ES-I3 (cell line): ENCODE results near the gene ATXN7L3.
"Not testable (repeated sequence)": the region's sequence is repeated elsewhere in the genome, so short reads cannot be mapped to it uniquely, and the experiment has no call there.

Experiments
- H3K36me3 ChIP-seq: 2 replicates; pipeline ENCODE4 v1.6.1; 2013; ENCODE audit warnings: mild to moderate bottlenecking, low read length, control low read depth, moderate library complexity; ENCODE audit not compliant: insufficient read depth
- H3K4me1 ChIP-seq: 2 replicates; pipeline ENCODE4 v1.6.1; 2013; ENCODE audit warnings: mild to moderate bottlenecking, control low read depth, low read length; ENCODE audit not compliant: insufficient read depth
- H3K9ac ChIP-seq: 2 replicates; pipeline ENCODE4 v1.6.1; 2013; ENCODE audit warnings: low read depth, mild to moderate bottlenecking, low read length, moderate library complexity
- H3K9me3 ChIP-seq: 2 replicates; pipeline ENCODE4 v1.6.1; 2013; ENCODE audit warnings: mild to moderate bottlenecking, low read length, moderate library complexity; ENCODE audit not compliant: control insufficient read depth, insufficient read depth

ATXN7L3 gene

GRCh38 chr17:44155488-44155887 is 44.2 kb downstream of the ATXN7L3 start:
- H3K4me1 ChIP-seq, result no peaks in the 10 kb centered on the region
- H3K36me3 ChIP-seq, result peaks cover 38% of the 10 kb centered on the region
- no peaks in the 10 kb centered on the region for H3K9me3 ChIP-seq
- no peak overlapping the region for H3K9ac ChIP-seq

DNA sequence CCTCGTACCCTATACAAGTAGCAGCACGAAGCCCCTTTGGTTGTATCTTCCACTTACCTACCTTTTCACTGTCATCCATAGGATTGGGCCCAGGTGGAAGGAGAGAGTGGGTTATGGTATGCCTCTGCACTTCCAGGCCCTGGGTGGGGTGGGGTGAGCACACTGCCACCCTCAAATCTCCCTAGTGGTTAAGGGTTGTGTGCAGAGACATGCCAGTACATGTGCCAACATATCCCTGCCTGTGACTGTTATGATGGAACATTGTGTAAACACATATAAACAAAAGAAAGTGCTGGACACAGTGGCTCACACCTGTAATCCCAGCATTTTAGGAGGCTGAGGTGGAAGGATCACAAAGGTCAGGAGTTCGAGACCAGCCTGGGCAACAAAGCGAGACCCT is 46.8 kb downstream of the ATXN7L3 start:
- Histone ChIP-seq H3K9me3 (no peaks in the 10 kb centered on the region), H3K4me1 (no peaks in the 10 kb centered on the region), H3K36me3 (peaks cover 34% of the 10 kb centered on the region), H3K9ac (no peak overlapping the region)

DNA sequence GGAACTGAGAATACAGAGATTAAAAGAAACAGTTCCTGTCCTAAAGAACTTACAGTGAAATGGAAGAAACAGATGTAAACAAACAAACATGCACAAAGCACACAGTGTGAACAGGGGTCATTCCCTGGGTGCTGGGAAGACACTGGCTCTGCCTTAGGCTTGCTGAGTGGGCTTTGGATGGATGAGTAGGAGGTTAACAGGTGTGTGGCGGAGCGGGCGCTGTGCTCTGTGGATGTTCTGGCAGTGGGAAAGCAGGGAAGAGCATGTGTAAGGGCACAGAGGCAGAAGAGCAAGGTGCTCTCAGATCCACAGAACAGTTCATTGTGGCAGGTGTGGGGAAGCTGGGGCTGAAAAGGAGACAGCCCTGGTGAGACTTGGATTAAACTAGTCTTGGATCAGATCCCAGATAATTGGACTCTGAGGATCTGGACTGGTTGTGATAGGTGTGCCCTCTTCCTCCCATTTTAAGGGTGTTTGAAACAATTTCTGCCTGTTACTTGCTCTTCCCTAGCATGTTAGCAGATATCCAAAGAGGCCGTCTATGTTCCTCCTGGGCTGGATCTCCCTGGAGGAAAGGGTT is 49.8 kb downstream of the ATXN7L3 start:
- H3K36me3 ChIP-seq, result peaks cover 34% of the 10 kb centered on the region
- no peak overlapping the region for H3K9ac ChIP-seq
- H3K9me3 ChIP-seq, result no peaks in the 10 kb centered on the region
- no peaks in the 10 kb centered on the region for H3K4me1 ChIP-seq

GRCh38 chr17:44149066-44149465 is 50.6 kb downstream of the ATXN7L3 start:
- peaks cover 34% of the 10 kb centered on the region for H3K36me3 ChIP-seq
- not testable (repeated sequence) for H3K9me3 ChIP-seq, H3K9ac ChIP-seq, H3K4me1 ChIP-seq

- Histone ChIP-seq H3K9ac (no peak overlapping the region), H3K36me3 (peaks cover 31% of the 10 kb centered on the region), H3K9me3 (no peaks in the 10 kb centered on the region), H3K4me1 (0 out of 2 replicates have a peak, but pooled peaks cover under 1% of the 10 kb centered on the region)
Measured at GRCh38 chr17:44147812-44148211, 51.9 kb downstream of the ATXN7L3 start.

- Histone ChIP-seq H3K4me1 (0 out of 2 replicates have a peak, but pooled peaks cover 3% of the 10 kb centered on the region), H3K36me3 (peaks cover 27% of the 10 kb centered on the region), H3K9me3 (no peaks in the 10 kb centered on the region), H3K9ac (no peak overlapping the region)
Measured at GRCh38 chr17:44146375-44147346, 53.0 kb downstream of the ATXN7L3 start.

DNA sequence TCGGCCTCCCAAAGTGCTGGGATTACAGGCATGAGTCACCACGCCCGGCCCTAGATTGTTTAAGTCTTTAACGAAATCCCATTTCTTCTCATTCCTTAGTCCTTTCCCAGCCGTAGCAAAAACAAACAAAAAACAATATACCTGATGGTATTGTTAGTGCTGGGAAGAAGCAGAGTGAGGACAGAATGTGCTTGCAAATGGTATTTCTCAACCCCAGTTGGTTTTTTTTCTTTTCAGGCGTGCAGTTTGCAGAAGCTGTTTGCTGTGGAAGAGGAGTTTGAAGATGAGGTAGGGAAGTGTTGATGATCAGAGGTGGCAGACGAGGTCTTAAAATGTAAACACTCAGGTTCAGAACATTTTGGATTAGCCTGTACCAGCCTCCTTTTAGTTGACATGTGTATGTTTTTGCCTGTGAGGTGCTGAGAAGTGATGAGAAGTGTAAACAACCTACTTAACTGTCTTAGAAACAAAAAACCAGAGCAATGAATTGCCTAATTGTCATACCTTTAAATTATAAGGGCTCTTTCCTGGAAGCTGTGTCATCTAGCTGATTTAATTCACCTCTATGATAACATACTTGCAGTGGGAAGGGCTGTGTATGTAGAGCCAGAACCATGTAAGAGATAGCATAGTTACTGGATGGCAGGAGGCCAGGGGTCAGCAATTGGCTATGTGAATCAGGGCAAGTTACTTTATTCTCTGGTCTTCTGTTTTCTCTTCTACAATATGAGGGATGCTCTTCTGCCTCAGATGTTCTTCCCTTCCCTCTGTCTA is 54.5 kb downstream of the ATXN7L3 start:
- Histone ChIP-seq H3K9ac (no peak overlapping the region), H3K9me3 (no peaks in the 10 kb centered on the region), H3K4me1 (peaks cover 3% of the 10 kb centered on the region; the same call in 1 of the 2 replicates), H3K36me3 (peaks cover 23% of the 10 kb centered on the region)

DNA sequence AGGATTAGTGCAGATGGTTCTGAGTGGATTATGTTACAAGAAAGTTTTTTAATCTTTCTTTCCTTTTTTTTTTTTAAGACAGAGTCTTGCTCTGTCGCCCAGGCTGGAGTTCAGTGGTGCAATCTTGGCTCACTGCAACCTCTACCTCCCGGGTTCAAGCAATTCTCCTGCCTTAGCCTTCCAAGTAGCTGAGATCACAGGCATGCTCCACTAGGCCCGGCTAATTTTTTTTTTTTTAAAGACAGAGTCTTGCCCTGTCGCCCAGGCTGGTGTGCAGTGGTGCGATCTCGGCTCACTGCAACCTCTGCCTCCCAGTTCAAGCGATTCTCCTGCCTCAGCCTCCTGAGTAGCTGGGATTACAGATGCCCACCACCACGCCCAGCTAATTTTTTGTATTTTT is 55.8 kb downstream of the ATXN7L3 start:
- not testable (repeated sequence) for H3K9ac ChIP-seq
- peaks cover 19% of the 10 kb centered on the region for H3K36me3 ChIP-seq

More for the DNA sequence above, 55.8 kb downstream of the ATXN7L3 start:
- not testable (repeated sequence) for H3K4me1 ChIP-seq, H3K9me3 ChIP-seq
